ENCODE measurements around the gene SENP1.

The SENP1 gene

GRCh38 chr12:48022180-48022521 is 83.7 kb downstream of the SENP1 start:
- Histone ChIP-seq H3K9me3 (ENCODE audit: severe bottlenecking) (no peaks in the 10 kb centered on the region), H3K27ac (no peak overlapping the region), H3K4me3 (ENCODE audit: low read depth, low read length) (no peak overlapping the region), H3K36me3 (no peaks in the 10 kb centered on the region), H3K27me3 (ENCODE audit: insufficient read depth, low read depth, severe bottlenecking) (no peaks in the 10 kb centered on the region)
- DNase-seq, result no peak
- TF ChIP-seq CTCF (IDR thresholded peaks at IDR 0.05; ENCODE audit: low read depth, low read length), result no peak

- Histone ChIP-seq H3K4me3 (ENCODE audit: low read depth, low read length) (no peak overlapping the region), H3K9me3 (ENCODE audit: severe bottlenecking) (no peaks in the 10 kb centered on the region), H3K27me3 (ENCODE audit: insufficient read depth, low read depth, severe bottlenecking) (no peaks in the 10 kb centered on the region), H3K27ac (no peak overlapping the region), H3K36me3 (no peaks in the 10 kb centered on the region)
- TF ChIP-seq CTCF (IDR thresholded peaks at IDR 0.05; ENCODE audit: low read depth, low read length), result no peak
- DNase-seq, result no peak
These were observed 84.2 kb downstream of the SENP1 start for GRCh38 chr12:48021485-48022179.

- TF ChIP-seq CTCF (IDR thresholded peaks at IDR 0.05; ENCODE audit: low read depth, low read length), result no peak
- no peak overlapping the region for H3K27ac ChIP-seq
- DNase-seq, result no peak
- H3K9me3 ChIP-seq (ENCODE audit: severe bottlenecking), result no peaks in the 10 kb centered on the region
- no peaks in the 10 kb centered on the region for H3K27me3 ChIP-seq (ENCODE audit: insufficient read depth, low read depth, severe bottlenecking)
- H3K36me3 ChIP-seq, result no peaks in the 10 kb centered on the region
- H3K4me3 ChIP-seq (ENCODE audit: low read depth, low read length), result no peak overlapping the region
These were observed 86.1 kb downstream of the SENP1 start for GRCh38 chr12:48019639-48020265.

GRCh38 chr12:48018618-48018995 is 87.3 kb downstream of the SENP1 start:
- no peak for TF ChIP-seq CTCF (IDR thresholded peaks at IDR 0.05; ENCODE audit: low read depth, low read length)
- no peak for DNase-seq

GRCh38 chr12:48017921-48018617 is 87.8 kb downstream of the SENP1 start:
- Histone ChIP-seq H3K36me3 (no peaks in the 10 kb centered on the region), H3K27ac (no peak overlapping the region), H3K27me3 (ENCODE audit: insufficient read depth, low read depth, severe bottlenecking) (no peaks in the 10 kb centered on the region), H3K9me3 (ENCODE audit: severe bottlenecking) (no peaks in the 10 kb centered on the region), H3K4me3 (ENCODE audit: low read depth, low read length) (no peak overlapping the region)
- no peak for TF ChIP-seq CTCF (IDR thresholded peaks at IDR 0.05; ENCODE audit: low read depth, low read length)
- no peak for DNase-seq

More at GRCh38 chr12:48018618-48018995, 87.3 kb downstream of the SENP1 start:
- H3K27me3 ChIP-seq (ENCODE audit: insufficient read depth, low read depth, severe bottlenecking), result no peaks in the 10 kb centered on the region
- no peaks in the 10 kb centered on the region for H3K36me3 ChIP-seq
- H3K9me3 ChIP-seq (ENCODE audit: severe bottlenecking), result no peaks in the 10 kb centered on the region
- no peak overlapping the region for H3K27ac ChIP-seq
- H3K4me3 ChIP-seq (ENCODE audit: low read depth, low read length), result no peak overlapping the region
